ENCODE results near the gene STAG3. TPM values are rescaled to one million over a fixed set of nuclear protein-coding genes. Genes with fewer than 3 reads are reported as not detected.
"Not testable (repeated sequence)": the region's sequence is repeated elsewhere in the genome, so short reads cannot be mapped to it uniquely, and the experiment has no call there.

Gene STAG3
- total RNA-seq, 1 experiment from 2014 or later: 0.23 TPM

DNA sequence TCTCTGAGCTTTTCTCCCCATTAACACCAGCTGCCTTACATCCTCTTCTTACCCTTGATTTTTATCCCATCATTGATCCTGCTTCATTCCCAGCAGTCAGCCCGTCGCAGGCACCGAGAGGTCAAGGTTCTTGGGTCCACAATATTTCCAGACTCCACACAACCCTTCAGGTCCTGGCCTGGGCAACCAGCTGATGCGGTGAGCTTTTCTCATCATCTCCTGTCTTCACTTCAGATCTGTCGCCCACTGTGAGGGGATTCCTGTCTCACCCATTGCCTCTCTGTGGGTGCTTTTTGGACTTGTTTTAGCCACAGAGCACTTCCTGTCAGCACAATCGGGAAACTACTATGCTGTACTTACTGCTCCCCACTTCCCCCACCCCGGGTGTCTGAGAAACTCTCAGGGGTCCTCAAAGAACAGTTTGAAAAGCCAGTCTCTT is 33.6 kb downstream of the STAG3 start:
- DNase-seq (ENCODE audit: low read depth): no peak

- DNase-seq (ENCODE audit: low read depth): no peak
These were observed 35.0 kb downstream of the STAG3 start for GRCh38 chr7:100212631-100213286.

GRCh38 chr7:100213672-100214071 is 36.0 kb downstream of the STAG3 start:
- DNase-seq (ENCODE audit: low read depth): no peak

GRCh38 chr7:100214356-100214755 is 36.6 kb downstream of the STAG3 start:
- DNase-seq (ENCODE audit: low read depth): not testable (repeated sequence)

- DNase-seq (ENCODE audit: low read depth): no peak
These were observed 38.2 kb downstream of the STAG3 start for GRCh38 chr7:100215895-100216294.

- DNase-seq (ENCODE audit: low read depth): peak; percentile 35
These were observed 40.2 kb downstream of the STAG3 start for GRCh38 chr7:100217934-100218333.

GRCh38 chr7:100219271-100219737 is 41.6 kb downstream of the STAG3 start:
- DNase-seq (ENCODE audit: low read depth): no peak

- DNase-seq (ENCODE audit: low read depth): not testable (repeated sequence)
These were observed 42.3 kb downstream of the STAG3 start, which contains the start of gene PVRIG for GRCh38 chr7:100219801-100220585. Gene PVRIG, plus strand, starts transcription at chr7:100219949. Its CDS starts 22 bp downstream, at chr7:100219971.

DNA sequence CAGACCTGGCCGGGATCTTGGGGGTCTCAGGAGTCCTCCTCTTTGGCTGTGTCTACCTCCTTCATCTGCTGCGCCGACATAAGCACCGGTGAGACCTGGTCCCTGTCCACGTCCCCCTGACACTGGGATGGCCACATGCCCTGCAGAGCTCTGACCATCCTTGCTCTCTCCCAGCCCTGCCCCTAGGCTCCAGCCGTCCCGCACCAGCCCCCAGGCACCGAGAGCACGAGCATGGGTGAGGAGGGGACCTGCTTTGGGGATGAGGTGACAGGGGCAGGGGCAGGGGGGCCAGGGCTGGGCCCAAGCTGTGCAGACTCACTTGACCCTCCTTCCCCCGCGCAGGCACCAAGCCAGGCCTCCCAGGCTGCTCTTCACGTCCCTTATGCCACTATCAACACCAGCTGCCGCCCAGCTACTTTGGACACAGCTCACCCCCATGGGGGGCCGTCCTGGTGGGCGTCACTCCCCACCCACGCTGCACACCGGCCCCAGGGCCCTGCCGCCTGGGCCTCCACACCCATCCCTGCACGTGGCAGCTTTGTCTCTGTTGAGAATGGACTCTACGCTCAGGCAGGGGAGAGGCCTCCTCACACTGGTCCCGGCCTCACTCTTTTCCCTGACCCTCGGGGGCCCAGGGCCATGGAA is 43.0 kb downstream of the STAG3 start:
- DNase-seq (ENCODE audit: low read depth): no peak

DNA sequence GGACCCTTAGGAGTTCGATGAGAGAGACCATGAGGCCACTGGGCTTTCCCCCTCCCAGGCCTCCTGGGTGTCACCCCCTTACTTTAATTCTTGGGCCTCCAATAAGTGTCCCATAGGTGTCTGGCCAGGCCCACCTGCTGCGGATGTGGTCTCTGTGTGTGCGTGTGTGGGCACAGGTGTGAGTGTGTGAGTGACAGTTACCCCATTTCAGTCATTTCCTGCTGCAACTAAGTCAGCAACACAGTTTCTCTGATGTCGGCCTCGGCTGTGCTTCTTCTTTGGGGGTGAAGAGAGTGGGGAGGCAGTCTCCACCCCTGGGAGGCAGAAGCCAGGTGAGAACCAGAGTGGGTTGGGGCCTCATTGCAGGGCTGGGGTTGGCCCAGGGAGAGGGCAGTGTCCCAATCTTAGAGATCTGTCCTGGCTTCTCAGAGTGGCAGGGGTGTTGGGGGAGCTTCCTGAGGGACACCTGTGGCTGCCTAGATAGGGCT is 43.6 kb downstream of the STAG3 start:
- DNase-seq (ENCODE audit: low read depth): no peak

DNA sequence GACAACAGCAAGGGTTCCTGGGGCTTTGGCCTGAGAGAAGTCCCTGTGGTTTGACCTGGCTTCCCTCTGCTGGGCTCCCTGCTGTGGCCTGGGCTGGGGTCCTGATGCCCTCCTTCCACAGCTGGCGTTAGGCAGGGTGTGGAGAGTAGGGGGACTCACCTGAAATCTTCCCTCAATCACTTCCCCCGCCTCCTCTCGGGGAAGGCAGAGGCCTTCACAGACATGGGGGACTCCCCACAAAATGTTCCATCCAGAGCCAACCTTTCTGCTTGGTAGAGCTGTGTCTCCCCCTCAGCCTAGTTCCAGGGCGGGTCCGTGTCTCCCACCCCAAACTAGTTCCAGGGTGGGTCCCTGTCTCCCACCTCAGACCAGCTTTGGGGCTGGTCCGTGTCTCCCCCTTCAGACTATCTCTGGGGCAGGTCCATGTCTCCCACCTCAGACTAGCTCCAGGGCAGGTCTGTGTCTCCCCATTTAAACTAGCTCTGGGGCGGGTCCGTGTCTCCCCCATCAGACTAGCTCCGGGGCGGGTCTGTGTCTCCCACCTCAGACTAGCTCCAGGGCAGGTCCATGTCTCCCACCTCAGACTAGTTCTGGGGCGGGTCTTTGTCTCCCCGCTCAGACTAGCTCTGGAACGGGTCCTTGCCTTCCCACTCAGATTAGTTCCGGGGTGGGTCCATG is 44.2 kb downstream of the STAG3 start:
- no peak for DNase-seq (ENCODE audit: low read depth)

DNA sequence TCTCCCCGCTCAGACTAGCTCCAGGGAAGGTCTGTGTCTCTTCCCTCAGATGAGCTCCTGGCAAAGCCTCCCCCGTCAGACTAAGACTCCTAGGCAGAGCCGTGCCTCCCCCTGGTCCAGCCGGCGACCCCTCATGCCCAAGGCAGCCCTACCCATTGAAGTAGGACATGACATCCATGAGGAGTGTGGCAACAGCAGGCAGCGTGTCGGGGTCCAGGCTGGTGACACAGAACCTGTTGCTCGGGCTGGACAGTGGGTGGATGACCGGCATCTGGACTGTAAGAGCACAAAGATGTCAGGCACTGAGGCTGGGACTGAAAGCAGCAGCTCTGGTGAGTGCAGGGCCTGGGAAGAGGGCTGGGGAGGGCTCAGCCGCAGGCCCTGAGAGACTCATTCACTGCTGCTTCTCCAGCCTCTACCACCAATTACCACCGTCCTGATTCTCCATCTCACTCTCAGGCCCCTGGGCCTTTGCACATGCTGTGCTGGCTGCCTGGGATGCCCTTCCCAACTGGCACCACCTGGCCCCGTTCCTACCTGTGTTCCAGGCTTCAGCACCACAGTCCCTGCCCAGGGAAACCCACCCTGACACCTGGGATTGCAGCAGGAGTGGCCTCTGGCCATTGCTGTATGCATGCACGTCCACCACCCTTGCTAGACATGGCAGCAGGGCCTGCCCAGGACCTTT is 44.9 kb downstream of the STAG3 start:
- DNase-seq (ENCODE audit: low read depth): no peak

- DNase-seq (ENCODE audit: low read depth): not testable (repeated sequence)
These were observed 45.7 kb downstream of the STAG3 start for GRCh38 chr7:100223376-100223927.

DNA sequence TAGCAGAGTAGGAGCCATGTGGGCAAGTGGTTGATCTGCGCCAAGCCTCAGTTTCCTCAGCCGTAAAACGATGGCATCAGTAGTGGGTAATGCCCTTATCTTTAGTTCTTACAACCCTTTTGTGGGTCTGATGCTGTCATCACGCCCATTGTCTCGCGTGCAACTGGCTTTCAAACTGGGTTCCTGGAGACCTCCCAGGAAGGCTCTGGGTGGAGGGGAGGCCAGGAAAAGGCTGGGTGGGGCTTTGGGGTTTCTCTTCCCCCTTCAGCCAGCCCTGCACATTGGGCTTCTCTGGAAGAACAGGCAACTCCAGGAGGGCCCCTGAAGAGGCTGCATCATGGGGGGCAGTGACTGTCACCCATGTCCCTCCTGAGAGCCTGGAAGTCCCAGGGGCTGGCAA is 47.2 kb downstream of the STAG3 start:
- DNase-seq (ENCODE audit: low read depth): not testable (repeated sequence)

DNA sequence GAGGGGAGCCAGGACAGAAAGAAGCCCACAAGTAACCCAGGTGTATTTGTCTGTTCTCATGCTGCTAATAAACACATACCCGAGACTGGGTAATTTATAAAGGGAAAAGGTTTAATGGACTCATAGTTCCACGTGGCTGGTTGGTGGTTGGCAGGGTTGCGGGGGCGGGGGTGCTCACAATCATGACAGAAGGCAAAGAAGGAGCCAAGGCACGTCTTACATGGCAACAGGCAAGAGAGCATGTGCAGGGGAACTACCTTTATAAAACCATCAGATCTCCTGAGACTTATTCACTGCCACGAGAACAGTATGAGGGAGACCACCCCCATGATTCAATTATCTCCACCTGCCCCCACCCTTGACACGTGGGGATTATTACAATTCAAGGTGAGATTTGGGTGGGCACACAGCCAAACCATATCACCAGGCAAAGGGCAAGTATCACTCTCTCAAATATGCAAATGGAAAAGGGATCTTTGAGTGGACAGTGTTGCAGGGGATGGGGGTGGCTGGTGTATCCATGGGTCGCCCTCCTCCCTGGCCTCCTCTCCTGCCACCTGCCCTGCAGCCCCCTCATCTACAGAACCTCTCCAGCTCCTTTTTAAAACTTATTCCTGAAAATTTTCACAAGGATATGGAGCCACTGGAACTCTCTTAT is 57.1 kb downstream of the STAG3 start:
- DNase-seq (ENCODE audit: low read depth): not testable (repeated sequence)

- DNase-seq (ENCODE audit: low read depth): not testable (repeated sequence)
These were observed 62.3 kb downstream of the STAG3 start for GRCh38 chr7:100239975-100240374.

DNA sequence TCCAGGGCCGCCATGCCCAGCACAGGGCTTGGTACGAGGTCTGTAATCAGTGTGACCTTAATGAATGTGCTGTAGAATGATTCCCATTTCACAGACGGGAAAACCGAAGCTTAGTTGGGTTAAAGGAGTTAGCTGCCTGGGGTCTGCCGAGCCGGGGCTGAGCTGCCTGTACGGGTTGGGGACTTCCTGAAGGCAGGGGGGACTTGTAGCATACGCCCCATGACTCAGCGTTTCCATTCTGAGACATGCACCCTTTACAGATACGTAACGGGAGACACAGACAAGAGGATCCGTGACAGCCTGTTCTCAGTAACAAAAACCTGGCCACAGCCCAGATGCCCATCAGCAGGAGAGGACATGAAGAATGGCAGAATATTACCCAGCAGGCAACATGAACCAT is 65.7 kb downstream of the STAG3 start:
- DNase-seq (ENCODE audit: low read depth): peak; percentile 34

- not testable (repeated sequence) for DNase-seq (ENCODE audit: low read depth)
These were observed 67.4 kb downstream of the STAG3 start for GRCh38 chr7:100244988-100245605.
